ENCODE data around the gene ZNF3. TPM values are rescaled to one million over a fixed set of nuclear protein-coding genes. Genes with fewer than 3 reads are reported as not detected.

ZNF3 gene
- total RNA-seq, 2 donors from 2014 or later = 32.8 to 39.9 TPM

- Histone ChIP-seq H3K9me3 (ENCODE audit: control insufficient read depth, low read length) (no peaks in the 10 kb centered on the region), H3K4me1 (ENCODE audit: control insufficient read depth, insufficient read depth, low read length) (peaks cover 6% of the 10 kb centered on the region), H3K4me3 (ENCODE audit: low read length) (no peak overlapping the region), H3K36me3 (ENCODE audit: control insufficient read depth, insufficient read depth, low read length) (peaks cover 94% of the 10 kb centered on the region), H3K27me3 (ENCODE audit: control insufficient read depth, insufficient read depth, low read length, poor library complexity, severe bottlenecking) (no peaks in the 10 kb centered on the region), H3K9ac (ENCODE audit: extremely low read depth, low read length, poor library complexity, severe bottlenecking) (no peak overlapping the region), H3K27ac (ENCODE audit: low read depth, low read length) (no peak overlapping the region)
- DNase-seq = no peak
- H3K27me3 Mint-ChIP-seq (ENCODE audit: insufficient read depth) = no peaks in the 10 kb centered on the region
- H3K4me3 Mint-ChIP-seq = no peak overlapping the region
- H3K36me3 Mint-ChIP-seq (ENCODE audit: low read depth) = peaks cover 93% of the 10 kb centered on the region
- no peak for TF ChIP-seq CTCF (conservative IDR thresholded peaks at IDR 0.05)
- 96 to 100% methylated on average over 10 to 17 of the region's 17 CpGs for WGBS, 2 experiments (ENCODE audit: insufficient coverage in 1 of 2, insufficient read length in 1 of 2)
- peak overlapping the region; percentile 75 for H3K27ac Mint-ChIP-seq
- no peaks in the 10 kb centered on the region for H3K9me3 Mint-ChIP-seq
- H3K4me1 Mint-ChIP-seq = peaks cover 17% of the 10 kb centered on the region
Observed at GRCh38 chr7:100095704-100096103, 14.2 kb upstream of the ZNF3 start.

- 97 to 98% methylated on average over 7 to 9 of the region's 9 CpGs for WGBS, 2 experiments (ENCODE audit: insufficient coverage in 1 of 2, insufficient read length in 1 of 2)
- no peak overlapping the region for H3K4me3 Mint-ChIP-seq
- peaks cover 98% of the 10 kb centered on the region for H3K36me3 ChIP-seq (ENCODE audit: control insufficient read depth, insufficient read depth, low read length)
- no peaks in the 10 kb centered on the region for H3K27me3 ChIP-seq (ENCODE audit: control insufficient read depth, insufficient read depth, low read length, poor library complexity, severe bottlenecking)
- DNase-seq = no peak
- H3K27me3 Mint-ChIP-seq (ENCODE audit: insufficient read depth) = no peaks in the 10 kb centered on the region
- H3K9ac ChIP-seq (ENCODE audit: extremely low read depth, low read length, poor library complexity, severe bottlenecking) = no peak overlapping the region
- no peak overlapping the region for H3K27ac ChIP-seq (ENCODE audit: low read depth, low read length)
- no peaks in the 10 kb centered on the region for H3K9me3 ChIP-seq (ENCODE audit: control insufficient read depth, low read length)
- H3K4me1 Mint-ChIP-seq = peaks cover 17% of the 10 kb centered on the region
- peaks cover 6% of the 10 kb centered on the region for H3K4me1 ChIP-seq (ENCODE audit: control insufficient read depth, insufficient read depth, low read length)
- H3K4me3 ChIP-seq (ENCODE audit: low read length) = no peak overlapping the region
- no peaks in the 10 kb centered on the region for H3K9me3 Mint-ChIP-seq
- H3K36me3 Mint-ChIP-seq (ENCODE audit: low read depth) = peaks cover 97% of the 10 kb centered on the region
- TF ChIP-seq CTCF (conservative IDR thresholded peaks at IDR 0.05) = no peak
- peak overlapping the region; percentile 75 for H3K27ac Mint-ChIP-seq
Observed at GRCh38 chr7:100095289-100095688, 13.8 kb upstream of the ZNF3 start.

GRCh38 chr7:100093925-100094486, 12.5 kb upstream of the ZNF3 start:
- Mint-ChIP-seq H3K4me1 (peaks cover 14% of the 10 kb centered on the region), H3K27me3 (ENCODE audit: insufficient read depth) (no peaks in the 10 kb centered on the region), H3K4me3 (no peak overlapping the region), H3K9me3 (no peaks in the 10 kb centered on the region), H3K27ac (peak overlapping the region; percentile 77), H3K36me3 (ENCODE audit: low read depth) (peaks cover 85% of the 10 kb centered on the region)
- Histone ChIP-seq H3K27ac (ENCODE audit: low read depth, low read length) (no peak overlapping the region), H3K4me3 (ENCODE audit: low read length) (no peak overlapping the region), H3K36me3 (ENCODE audit: control insufficient read depth, insufficient read depth, low read length) (peaks cover 88% of the 10 kb centered on the region), H3K9me3 (ENCODE audit: control insufficient read depth, low read length) (no peaks in the 10 kb centered on the region), H3K27me3 (ENCODE audit: control insufficient read depth, insufficient read depth, low read length, poor library complexity, severe bottlenecking) (no peaks in the 10 kb centered on the region), H3K9ac (ENCODE audit: extremely low read depth, low read length, poor library complexity, severe bottlenecking) (no peak overlapping the region), H3K4me1 (ENCODE audit: control insufficient read depth, insufficient read depth, low read length) (peaks cover 6% of the 10 kb centered on the region)
- WGBS, 2 experiments (ENCODE audit: insufficient coverage in 1 of 2, insufficient read length in 1 of 2) = 89 to 97% methylated on average over 13 to 16 of the region's 16 CpGs
- DNase-seq = no peak
- no peak for TF ChIP-seq CTCF (conservative IDR thresholded peaks at IDR 0.05)

All from endodermal cell (in vitro differentiated cells).